ENCODE results near the gene PPBP.

The PPBP gene

GRCh38 chr4:73948990-73949706 lies 38.8 kb downstream of the PPBP start:
- no peak for DNase-seq
- no peak for TF ChIP-seq GATA1 (IDR thresholded peaks at IDR 0.05; ENCODE audit: low read depth, low read length)
- no peak for TF ChIP-seq POLR2A (IDR thresholded peaks at IDR 0.05; ENCODE audit: low read length)

DNA sequence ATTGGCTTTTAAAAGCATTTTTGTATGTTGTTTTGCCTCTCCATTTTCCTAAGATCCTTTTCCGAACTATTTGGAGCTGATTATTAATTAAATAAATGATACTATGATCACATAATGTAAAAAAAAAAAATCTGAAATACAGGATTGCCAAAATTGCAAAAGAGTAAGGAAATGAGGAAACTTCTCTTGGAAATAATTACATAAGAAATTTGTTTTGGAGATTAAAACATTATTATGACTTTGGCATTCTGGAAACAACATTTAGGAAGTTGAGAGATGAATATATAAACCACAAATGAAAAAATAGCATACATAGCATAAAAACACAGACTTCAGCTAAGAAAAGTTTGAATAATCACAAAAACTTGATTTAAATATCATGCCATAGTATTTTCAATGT lies 39.7 kb downstream of the PPBP start:
- DNase-seq = no peak
- TF ChIP-seq GATA1 (IDR thresholded peaks at IDR 0.05; ENCODE audit: low read depth, low read length) (no peak), POLR2A (IDR thresholded peaks at IDR 0.05; ENCODE audit: low read length) (no peak)

DNA sequence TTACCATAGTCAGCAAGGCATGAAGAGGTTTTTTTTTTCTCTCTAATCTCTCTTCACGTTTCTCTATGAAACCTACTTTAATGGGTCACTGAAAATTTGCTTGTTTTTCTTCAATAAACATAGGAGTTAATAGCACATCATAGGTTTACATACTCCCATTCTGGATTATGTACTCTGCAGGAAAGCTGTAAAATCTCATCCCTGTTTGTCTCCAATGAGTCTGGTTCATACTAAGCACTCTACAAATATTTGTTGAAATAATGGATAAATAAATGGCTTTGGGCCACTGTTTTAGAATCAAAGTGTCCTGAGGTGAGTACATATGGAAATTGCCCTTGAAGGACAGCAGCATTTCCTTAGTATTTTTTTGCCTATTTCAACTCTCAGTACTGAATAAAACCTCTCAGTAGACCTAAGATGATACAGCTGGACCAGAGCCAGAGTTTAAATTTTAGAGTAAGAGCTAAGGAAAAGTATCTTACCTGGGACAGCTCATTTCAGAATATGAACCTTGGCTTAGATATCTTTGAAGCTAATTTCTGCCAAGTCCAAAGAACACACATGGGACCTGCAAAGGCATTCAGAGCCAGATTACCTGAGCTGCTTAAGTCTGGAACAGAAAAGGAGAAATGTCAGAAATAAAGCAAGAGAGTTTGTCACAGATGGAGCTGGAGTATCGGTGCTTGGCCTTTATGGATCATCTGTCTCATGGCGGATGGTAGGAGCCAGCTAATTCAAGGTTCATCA lies 40.6 kb downstream of the PPBP start:
- no peak for DNase-seq
- no peak for TF ChIP-seq GATA1 (IDR thresholded peaks at IDR 0.05; ENCODE audit: low read depth, low read length)
- no peak for TF ChIP-seq POLR2A (IDR thresholded peaks at IDR 0.05; ENCODE audit: low read length)

DNA sequence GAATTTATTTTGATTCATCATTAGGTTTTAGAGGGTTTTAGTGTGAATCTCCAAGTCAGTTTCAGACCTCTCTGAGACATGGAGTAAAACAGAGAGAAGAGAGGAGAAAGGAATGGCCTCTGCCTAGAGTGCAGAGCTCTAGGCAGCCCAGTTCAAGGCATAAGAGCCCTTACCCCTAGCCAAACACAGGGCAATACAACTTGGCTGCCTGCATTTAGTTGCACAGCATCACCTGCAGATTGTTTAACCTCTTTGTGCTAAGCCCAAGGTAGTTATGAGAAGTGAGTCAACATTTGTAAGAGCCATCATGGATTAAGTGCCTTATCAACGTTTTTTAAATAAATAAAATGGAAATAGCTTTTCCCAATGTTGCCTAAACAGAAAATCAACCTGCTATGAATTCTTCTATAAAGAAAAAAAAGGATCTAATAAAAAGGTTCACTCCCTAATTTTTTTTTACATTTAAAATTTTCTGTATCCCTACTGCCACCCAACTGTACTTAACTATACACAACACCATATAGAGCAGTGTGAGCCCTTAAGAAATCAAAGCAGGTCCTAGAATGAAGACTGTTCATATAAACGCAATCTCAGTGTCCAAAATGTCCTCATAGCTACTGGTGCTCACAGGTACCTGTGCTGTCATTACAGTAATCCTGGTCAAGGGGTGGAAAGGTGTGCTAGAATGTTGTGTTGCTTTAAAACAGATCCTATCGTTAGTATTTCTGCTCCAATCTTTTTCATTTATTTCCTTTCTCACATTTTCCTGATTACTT lies 42.1 kb downstream of the PPBP start:
- no peak for DNase-seq
- TF ChIP-seq GATA1 (IDR thresholded peaks at IDR 0.05; ENCODE audit: low read depth, low read length) (no peak), POLR2A (IDR thresholded peaks at IDR 0.05; ENCODE audit: low read length) (no peak)

- no peak for DNase-seq
Measured at GRCh38 chr4:73945140-73945539, 42.9 kb downstream of the PPBP start.

DNA sequence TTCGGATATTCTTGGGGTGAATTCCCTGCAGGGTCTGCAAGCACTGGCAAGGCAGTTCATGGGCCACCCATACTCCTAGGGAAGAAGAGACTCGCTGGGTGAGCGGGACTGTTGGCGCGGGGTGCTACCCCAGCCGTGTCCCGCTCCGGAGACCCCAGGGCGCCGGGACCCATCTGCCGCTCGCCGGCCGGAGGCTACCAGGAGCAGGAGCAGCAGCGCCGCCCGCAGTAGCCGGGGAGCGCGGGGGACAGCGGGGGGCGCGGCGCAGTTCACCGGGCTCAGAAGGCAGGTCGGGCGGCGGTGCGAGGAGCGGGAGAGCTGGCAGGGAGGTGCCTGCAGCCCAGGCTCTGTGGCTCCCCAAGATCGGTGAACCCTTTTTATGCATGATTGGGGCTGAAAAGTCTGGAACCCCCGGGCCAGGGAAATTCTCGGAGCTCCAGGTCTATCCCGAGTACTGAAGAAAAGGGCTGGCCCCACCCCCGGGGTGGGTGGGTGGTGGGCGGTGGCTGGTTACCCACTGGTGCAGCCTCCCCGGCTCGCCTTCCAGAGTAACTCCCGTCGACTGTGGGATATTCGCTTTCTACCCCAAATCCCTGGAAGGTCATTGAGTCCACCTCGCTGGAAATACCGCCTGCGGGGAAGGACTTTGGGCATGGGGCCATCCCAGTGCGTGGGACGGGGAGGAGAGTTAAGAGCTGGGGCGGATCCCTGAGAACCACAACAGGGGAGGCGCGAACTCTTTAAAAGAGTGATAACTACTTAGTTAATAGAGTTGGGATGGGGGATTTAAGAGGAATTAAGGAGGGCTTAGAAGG lies 43.7 kb downstream of the PPBP start:
- DNase-seq = no peak
- TF ChIP-seq POLR2A (IDR thresholded peaks at IDR 0.05; ENCODE audit: low read length) (no peak), GATA1 (IDR thresholded peaks at IDR 0.05; ENCODE audit: low read depth, low read length) (no peak)

More at GRCh38 chr4:73945140-73945539, 42.9 kb downstream of the PPBP start:
- TF ChIP-seq GATA1 (IDR thresholded peaks at IDR 0.05; ENCODE audit: low read depth, low read length) (no peak), POLR2A (IDR thresholded peaks at IDR 0.05; ENCODE audit: low read length) (no peak)

DNA sequence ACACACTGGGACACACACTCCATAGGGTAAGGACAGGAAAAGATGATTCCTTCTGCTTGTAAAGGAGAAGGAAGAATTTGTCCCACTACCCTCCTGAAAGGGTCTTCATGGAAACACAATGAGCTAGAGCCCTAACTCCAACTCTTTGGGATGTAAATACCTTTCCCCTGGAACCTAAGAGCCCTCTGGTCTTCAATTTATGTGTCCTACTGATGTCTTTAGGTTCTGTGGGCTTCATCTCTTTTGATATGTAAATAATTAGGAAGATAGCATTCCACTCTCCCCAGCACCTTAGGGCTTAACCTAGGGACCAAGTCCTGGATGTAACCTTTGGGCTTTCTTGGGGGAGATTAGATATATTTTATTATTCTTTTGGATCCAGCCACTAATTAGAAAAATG lies 44.4 kb downstream of the PPBP start:
- no peak for DNase-seq
- TF ChIP-seq POLR2A (IDR thresholded peaks at IDR 0.05; ENCODE audit: low read length) = no peak

DNA sequence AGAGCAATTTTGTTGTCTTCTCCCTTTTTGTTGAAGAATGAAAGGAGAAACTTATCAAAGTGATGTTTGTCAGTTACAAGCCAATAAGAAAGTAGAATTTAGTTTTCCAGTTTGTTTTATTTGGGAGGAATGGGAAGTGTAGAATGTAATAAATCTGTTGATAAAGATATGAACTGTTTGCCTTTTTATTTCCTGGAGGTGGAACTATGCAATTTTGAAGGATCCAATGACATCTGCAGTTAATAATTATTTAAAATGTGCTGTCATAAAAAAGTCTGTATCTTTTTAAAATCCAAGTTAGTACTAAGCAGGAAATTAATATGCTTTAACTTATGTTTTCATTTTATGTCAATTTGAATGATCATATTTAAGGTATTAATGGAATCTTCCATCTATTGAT lies 51.0 kb downstream of the PPBP start:
- TF ChIP-seq POLR2A (IDR thresholded peaks at IDR 0.05; ENCODE audit: low read length) (no peak), GATA1 (IDR thresholded peaks at IDR 0.05; ENCODE audit: low read depth, low read length) (no peak)
- no peak for DNase-seq

Measured in erythroblast (primary cell).